Activated T-cell treated with anti-CD3 and anti-CD28 coated beads for 48 hours (primary cell): ENCODE data around the gene TEF.

Experiments
- DNase-seq: peaks from one replicate; pipeline ENCODE4 v3.0.0-alpha.2; 2020; ENCODE audit warnings: low read depth

TEF gene

GRCh38 chr22:41354979-41355378 lies 26.8 kb upstream of the TEF start:
- DNase-seq = no peak

DNA sequence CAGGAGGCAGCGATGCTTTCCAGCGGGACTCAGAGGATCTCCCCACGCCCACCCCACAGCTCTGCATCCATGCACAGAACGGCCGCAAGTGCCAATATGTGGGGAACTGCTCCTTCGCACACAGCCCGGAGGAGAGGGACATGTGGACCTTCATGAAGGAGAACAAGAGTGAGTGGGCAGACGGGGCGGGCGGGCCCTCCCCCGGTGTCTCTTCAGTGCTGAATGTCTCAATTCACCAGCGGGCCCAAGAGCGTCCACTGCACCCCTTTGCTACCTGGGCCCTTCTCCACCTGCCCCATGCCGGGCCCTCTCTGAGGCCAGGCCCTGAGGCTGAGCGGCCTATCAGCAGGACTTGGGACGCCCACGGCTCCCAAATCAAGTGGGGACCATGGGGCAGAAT lies 25.8 kb upstream of the TEF start:
- DNase-seq = no peak

GRCh38 chr22:41356430-41357028 lies 25.2 kb upstream of the TEF start:
- no peak for DNase-seq

DNA sequence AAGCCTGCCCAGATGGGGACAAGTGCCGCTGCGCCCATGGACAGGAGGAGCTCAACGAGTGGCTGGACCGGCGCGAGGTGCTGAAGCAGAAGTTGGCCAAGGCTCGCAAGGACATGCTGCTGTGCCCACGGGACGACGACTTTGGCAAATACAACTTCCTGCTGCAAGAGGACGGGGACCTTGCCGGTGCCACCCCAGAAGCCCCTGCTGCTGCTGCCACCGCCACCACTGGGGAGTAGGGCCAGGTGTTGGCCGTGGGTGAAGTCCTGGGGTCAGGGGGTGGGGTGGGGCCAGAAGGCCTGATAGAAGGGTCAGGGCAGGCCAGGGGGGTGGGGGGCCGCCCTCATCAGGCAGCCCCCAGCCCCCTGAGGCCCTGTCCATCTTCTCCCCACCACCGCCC lies 24.6 kb upstream of the TEF start:
- DNase-seq = no peak

DNA sequence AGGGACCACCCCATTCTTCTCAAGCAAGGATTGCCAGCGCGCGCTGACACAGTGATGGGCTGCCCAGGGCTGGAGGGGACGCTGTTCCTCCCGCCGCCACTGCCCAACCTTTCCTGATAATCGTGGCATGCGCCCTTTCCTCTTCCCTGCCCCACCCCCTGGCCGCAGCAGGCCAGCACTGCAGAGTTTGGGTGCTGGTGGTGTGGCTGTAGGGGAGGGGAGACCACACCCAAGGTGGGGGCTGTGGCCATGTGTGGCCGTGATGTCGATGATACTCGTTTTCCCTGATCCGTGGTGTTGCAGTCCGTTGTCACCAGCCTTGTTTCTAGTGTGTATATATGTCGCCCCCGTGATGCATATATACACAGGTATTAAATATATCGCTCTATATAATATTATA lies 22.8 kb upstream of the TEF start:
- DNase-seq = no peak

DNA sequence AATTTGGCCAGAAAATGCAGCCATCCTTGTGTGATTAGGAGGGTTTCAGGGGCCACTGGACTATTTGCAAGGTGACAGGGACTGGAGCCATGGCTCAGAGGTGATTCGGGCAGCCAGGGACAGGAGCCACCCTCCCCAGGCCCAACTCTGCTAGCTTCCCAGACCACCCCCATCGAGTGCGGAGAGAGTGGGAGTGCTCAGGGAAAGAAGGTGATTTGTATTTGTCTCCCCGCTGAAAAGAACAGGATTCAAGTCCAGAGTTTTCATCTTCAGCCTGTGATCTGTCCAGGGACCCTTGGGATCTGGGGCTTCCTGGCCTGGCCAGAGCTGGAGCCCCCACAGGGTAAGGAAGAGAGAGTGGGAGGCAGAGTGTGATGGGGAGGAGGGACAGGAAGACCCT lies 22.4 kb upstream of the TEF start:
- DNase-seq = no peak

DNA sequence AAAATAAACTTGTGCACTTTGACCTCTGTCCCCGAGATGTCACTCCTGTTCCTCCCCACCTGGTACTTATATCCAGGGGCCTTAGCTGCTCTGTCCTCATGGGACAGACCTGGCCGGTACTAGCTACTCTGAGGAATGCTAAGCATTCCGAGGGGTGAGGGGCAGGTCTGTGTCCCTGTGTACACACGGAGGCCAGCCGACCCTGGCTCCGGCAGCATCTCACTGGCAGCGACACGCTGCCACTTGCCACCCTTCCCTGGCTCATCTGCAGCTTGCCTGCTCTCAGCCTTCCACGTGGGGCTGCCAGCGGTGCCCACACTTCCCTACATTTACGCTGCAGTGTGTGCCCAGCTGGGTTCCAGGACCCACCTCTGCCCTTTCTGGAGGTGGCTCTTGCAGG lies 21.6 kb upstream of the TEF start:
- DNase-seq = no peak

DNA sequence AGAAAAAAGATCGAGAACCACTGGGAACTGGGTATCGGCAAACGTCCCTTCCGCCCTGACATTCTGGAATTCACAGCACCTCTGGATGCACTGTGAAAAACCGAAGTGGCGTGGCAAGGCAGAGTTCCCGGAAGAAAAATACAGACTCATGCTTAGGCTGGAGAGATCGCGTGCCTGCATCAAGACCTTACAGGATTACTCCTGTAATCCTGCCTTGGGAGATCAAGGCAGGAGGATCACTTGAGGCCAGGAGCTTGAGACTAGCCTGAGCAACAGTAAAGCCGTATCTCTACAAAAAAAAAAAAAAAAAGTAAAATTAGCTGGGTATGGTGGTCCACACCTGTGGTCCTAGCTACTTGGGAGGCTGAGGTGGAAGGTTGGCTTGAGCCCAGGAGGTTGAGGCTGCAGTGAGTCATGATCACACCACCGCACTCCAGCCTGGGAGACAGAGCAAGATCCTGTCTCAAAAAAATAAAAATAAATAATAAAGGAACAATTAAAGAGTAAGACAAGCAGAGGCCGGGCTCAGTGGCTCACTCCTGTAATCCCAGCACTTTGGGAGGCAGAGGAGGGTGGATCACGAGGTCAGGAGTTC lies 19.9 kb upstream of the TEF start:
- DNase-seq = no peak

DNA sequence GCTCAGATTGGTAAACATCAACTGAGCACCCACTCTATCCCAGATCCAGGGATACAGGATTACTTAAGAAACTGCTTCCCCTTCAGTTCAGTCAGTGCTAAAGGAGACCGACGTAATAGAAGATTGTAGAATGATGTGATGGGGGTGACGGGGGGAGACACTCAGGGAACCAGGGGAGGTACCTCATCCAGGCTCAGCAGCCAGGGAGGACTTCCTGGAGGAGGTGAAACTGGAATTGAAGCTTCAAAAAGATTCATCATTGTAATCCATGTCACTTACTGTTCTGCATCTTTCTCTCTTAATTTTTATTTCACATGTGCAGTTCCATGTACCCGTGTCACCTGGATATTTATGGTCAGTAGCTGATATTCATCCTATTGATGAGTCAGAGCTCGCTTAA lies 19.1 kb upstream of the TEF start:
- no peak for DNase-seq

- no peak for DNase-seq
Measured at GRCh38 chr22:41364233-41364632, 17.5 kb upstream of the TEF start.

DNA sequence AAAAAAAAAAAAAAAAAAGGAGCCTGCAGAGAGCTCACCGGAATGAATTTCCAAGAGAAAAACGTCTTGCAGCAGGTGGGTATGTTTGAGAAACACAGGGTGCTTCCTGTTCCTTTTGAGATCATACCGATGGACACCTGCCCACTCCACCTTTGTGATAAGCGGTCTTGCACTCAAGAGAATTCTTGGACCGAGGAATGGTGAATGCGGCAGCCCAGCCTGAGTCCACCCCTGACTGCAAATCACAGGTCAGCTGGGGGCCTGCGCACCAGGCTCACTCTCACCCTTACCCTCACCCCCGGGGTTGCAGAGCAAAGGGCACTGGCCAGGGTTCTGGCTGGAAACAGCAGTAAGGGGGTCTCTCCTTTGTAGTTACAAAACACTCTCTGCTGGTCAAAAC lies 16.8 kb upstream of the TEF start:
- DNase-seq = no peak

DNA sequence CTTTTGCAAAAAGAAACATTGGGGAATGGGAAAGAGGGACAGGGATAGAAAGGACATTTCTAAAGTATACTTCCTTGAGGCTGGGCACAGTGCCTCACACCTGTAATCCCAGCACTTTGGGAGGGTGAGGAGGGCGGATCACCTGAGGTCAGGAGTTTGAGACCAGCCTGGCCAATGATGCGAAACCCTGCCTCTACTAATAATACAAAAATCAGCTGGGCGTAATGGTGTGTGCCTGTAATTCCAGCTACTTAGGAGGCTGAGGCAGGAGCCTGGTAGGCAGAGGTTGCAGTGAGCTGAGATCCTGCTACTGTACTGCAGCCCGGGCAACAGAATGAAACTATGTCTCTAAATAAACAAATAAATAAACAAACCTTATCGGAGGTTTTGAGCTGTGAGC lies 16.3 kb upstream of the TEF start:
- DNase-seq = no peak

GRCh38 chr22:41366323-41367029 lies 15.3 kb upstream of the TEF start:
- no peak for DNase-seq

DNA sequence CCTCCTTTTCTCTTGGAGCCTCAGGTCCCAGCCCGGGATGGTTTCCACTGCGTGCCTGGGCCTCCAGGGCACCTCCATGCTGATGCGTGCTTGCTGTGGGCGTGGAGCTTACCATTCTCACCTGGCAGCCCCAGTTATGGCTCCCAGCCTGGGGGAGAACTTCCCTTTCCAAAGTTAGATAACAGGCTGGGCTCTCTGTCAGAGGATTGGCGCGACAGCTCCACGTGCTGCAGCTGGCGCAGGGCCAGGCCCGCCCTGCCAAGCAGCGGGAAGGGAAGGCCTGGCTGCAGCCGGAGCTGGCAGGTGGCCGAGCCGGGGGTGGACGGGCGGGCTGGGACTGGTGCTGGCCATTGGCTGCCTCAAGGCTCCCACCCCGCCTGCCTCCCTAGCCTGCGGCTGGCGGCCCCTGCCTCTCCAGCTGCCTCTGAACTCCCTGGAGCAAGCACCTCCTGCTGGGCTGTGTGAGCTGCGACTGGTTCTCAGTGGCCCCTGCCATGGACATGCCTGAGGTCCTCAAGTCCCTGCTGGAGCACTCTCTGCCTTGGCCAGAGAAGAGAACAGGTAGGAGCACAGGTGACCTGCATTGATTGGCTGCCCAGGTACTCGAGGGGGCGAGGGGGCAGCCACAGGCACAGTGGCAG lies 14.6 kb upstream of the TEF start:
- peak; percentile 4 for DNase-seq

DNA sequence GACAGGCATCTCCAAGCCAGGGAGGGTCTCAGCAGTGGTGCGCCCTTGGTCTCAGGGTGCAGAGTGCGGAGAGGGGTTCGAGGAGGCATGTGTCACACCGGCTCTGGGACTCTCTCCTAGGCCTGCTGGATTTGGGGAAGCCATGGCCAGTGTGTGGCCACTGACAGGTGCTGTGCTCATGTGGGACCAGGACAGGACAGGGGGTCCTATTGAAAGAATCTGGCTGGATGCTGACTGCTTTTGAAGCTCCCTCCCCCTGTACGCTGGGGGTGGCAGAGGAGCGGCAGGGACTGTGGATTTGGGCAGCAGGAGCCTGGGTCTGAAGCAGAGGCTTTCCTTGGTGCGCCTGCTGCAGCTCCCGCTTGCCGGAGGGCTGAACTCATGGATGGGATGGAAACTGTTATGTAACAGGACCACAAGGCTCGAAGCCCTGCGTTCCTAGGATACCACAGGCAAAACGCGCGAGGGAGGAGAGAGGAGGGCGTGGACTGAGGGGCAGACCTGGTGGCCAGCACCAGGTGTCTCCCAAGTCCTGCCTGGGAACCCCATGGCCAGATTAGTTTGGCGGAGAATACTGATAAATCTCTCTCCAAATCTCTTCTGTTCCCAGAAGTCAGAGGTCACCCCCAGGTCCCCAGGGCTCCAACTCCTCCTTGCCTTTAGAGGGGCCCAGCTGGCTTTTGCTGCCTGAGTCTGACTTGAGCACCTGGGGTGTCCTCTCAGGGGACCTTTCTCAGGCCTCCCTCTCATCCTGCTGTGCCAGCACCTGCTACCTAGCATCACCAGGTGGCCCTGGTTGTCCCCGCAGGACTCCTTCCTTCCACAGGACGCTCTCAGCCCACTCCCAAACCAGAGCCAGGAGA lies 13.8 kb upstream of the TEF start:
- DNase-seq = no peak

DNA sequence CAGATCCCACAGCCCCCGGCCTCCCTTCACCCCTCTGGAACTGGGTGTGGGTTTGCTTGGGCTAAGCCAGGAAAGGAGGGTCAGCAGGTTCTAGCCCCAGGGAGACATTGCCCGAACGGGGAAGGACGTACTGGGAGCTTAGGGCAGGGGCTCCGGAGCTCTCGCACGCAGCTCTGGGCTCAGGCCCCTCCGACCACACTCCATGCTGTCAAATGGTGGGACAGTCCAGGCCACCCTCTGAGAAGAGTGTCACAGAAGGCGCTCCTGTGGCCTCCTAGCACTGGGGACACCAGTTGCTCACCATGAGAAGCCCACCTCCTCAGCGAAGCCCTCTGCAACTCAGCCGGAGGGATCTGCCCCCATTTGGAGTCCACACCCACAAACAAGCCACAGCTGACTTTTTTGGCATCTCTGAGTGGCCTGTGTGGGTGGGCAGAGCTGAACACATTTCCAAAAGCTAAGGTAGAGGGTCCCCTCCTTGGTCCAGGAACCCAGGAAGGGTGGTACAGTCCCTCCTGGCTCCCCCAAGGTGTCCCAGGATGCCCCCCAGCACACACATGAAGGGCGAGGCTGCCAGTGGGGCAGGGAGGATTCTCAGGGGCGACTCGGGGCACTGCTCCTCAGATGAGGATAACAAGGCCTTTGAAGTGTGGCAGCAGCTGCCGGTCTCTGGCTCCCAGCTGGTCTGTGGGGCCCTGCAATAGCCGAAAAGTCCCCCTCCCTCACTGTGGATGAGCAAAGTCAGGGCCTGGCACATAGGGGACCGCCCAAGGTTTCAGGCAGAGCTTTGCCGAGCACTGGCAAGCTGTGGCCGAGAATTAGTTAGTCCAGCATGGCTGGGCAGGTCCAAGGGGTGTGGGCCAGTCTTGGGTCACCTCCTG lies 13.0 kb upstream of the TEF start:
- no peak for DNase-seq

- DNase-seq = no peak
Measured at GRCh38 chr22:41369424-41369745, 12.4 kb upstream of the TEF start.

DNA sequence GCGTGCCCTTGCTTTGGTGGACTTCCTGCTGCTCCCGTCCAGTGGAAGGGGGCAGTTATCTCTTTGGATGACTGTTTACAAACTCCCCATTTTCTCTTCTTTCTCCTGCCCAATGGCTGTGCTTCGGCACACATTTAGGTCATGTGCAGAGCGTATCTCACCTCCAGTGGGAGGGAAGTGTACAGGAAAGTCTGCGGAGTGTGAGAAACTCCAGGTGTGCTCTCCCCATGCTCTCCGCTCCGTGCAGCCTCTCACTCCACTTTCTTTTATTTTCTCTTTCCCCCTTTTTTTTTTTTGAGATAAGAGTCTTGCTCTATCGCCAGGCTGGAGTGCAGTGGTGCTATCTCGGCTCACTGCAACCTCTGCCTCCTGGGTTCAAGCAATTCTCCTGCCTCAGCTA lies 11.9 kb upstream of the TEF start:
- DNase-seq = no peak

- no peak for DNase-seq
Measured at GRCh38 chr22:41377846-41378245, 3.9 kb upstream of the TEF start.

DNA sequence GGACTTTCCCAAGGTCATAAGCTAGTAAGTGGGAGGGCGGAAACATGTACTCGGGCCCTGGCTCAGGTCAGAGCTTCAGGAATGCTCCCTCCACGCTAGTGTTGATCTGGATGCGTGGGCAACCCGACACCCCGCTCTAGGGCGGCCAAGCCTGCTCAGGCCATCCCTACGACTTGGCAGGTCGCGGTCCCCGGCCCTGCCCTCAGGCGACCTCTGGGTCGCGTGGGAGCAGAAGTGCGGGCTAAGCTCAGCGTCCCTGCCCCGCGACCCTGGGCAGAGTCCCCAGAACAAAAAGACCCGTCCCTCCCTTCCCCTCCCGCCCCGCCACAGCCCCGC lies 781 bp upstream of the TEF start:
- DNase-seq = no peak

DNA sequence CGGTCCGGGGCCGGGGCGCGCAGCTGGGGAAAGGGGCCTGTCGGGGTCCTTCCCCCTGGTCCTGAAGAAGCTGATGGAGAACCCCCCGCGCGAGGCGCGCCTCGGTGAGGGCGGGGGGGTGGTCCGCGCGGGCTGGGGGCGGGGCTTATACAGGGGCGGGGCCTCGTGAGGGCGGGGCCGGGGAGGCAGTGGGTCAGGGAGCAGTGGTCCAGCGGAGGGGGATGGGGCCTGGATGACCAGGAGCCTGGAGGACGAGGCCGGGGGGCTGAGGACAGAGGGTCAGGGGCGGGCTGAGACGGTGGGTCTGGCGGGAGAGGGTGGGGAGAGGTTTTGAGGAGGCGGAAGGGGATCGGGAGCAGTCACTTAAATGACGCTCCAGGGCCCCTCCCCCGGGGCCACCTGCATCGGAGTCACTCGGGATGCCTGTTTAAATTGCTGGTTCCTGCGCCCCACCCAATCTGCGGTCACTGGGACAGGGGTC lies 396 bp downstream of the TEF start:
- peak; percentile 55 for DNase-seq

DNA sequence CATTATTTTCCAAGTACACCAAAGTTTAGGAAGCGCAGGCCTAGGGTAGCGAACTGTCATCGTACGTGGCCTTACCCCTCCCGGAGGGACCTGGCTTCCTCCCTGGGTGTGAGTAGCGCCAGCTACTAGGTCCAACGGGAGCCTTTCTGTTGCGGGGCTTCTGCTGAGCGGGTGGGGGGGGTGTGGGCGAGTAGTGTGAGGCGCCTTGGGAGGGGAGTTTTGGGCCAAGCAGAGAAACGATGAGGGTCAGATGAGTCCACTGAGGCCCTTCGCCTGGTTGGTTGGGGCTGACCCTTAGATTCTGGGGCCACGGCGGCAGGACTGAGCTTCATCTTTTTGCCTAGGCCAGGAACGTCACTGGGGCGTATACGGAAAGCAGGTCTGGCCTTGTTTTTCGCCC lies 868 bp downstream of the TEF start:
- no peak for DNase-seq
